Neutrophil (primary cell): Measurements from ENCODE around the gene BCAP29.

Experiments
- H3K27ac ChIP-seq: fragments of 200-600 bp; sonication (generic); 2 replicates; pipeline ENCODE4 v1.5.1; 2016; ENCODE audit warnings: mild to moderate bottlenecking, moderate library complexity
- H3K27me3 ChIP-seq: fragments of 200-600 bp; sonication (generic); 2 replicates; pipeline ENCODE4 v1.6.0; 2016; ENCODE audit warnings: mild to moderate bottlenecking
- H3K36me3 ChIP-seq: fragments of 200-600 bp; sonication (generic); 2 replicates; pipeline ENCODE4 v1.5.1; 2017
- H3K4me1 ChIP-seq, 2 experiments: fragments of 200-600 bp in 1 of 2; sonication (generic) in 1 of 2; 1 replicate in 1 of 2; 2 replicates in 1 of 2; pipeline versions ENCODE4 v1.5.1 to v1.6.1; 2013 to 2016; ENCODE audit warnings: low read depth in 1 of 2, low read length in 1 of 2, mild to moderate bottlenecking in 1 of 2, moderate library complexity in 1 of 2; ENCODE audit not compliant: control insufficient read depth in 1 of 2, insufficient read depth in 1 of 2
- H3K4me3 ChIP-seq, 2 experiments: fragments of 200-600 bp in 1 of 2; sonication (generic) in 1 of 2; 1 replicate in 1 of 2; 2 replicates in 1 of 2; pipeline ENCODE4 v1.5.1; 2013 to 2016; ENCODE audit warnings: low read depth in 1 of 2, low read length in 1 of 2, mild to moderate bottlenecking in 1 of 2, moderate library complexity in 1 of 2
- H3K9me3 ChIP-seq: fragments of 200-600 bp; sonication (generic); 2 replicates; pipeline ENCODE4 v1.5.1; 2016
- TF ChIP-seq, protein P1 (sequence below): fragments of 200-600 bp; sonication (generic); IDR thresholded peaks from 2 replicates; pipeline ENCODE4 v1.5.1; 2016; ENCODE audit warnings: antibody characterized with exemption

BCAP29 gene

DNA sequence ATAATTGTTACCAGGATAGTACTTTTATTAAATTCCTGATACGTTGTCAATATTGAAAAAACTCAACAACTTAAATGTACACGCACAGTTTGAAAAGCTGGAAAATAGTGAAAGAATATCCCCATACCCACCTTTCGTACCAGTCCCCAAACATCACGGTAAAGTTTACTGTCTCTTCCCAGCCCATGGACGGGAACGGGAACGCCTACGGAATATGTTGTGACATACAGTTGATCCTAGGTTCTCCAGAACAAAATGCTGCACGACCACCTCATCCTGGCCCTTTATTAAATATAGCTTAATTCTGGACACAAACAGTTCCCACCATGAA is 527 bp upstream of the BCAP29 start:
- H3K27ac ChIP-seq = peak overlapping the region; percentile 78
- H3K36me3 ChIP-seq = no peaks in the 10 kb centered on the region
- peaks cover 23 to 26% of the 10 kb centered on the region in 2 experiments for H3K4me1 ChIP-seq
- peak overlapping the region; percentile 73 to 77 for H3K4me3 ChIP-seq
- H3K9me3 ChIP-seq = no peaks in the 10 kb centered on the region
- H3K27me3 ChIP-seq = no peaks in the 10 kb centered on the region
- TF ChIP-seq, protein P1, sequence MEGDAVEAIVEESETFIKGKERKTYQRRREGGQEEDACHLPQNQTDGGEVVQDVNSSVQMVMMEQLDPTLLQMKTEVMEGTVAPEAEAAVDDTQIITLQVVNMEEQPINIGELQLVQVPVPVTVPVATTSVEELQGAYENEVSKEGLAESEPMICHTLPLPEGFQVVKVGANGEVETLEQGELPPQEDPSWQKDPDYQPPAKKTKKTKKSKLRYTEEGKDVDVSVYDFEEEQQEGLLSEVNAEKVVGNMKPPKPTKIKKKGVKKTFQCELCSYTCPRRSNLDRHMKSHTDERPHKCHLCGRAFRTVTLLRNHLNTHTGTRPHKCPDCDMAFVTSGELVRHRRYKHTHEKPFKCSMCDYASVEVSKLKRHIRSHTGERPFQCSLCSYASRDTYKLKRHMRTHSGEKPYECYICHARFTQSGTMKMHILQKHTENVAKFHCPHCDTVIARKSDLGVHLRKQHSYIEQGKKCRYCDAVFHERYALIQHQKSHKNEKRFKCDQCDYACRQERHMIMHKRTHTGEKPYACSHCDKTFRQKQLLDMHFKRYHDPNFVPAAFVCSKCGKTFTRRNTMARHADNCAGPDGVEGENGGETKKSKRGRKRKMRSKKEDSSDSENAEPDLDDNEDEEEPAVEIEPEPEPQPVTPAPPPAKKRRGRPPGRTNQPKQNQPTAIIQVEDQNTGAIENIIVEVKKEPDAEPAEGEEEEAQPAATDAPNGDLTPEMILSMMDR = no peak

DNA sequence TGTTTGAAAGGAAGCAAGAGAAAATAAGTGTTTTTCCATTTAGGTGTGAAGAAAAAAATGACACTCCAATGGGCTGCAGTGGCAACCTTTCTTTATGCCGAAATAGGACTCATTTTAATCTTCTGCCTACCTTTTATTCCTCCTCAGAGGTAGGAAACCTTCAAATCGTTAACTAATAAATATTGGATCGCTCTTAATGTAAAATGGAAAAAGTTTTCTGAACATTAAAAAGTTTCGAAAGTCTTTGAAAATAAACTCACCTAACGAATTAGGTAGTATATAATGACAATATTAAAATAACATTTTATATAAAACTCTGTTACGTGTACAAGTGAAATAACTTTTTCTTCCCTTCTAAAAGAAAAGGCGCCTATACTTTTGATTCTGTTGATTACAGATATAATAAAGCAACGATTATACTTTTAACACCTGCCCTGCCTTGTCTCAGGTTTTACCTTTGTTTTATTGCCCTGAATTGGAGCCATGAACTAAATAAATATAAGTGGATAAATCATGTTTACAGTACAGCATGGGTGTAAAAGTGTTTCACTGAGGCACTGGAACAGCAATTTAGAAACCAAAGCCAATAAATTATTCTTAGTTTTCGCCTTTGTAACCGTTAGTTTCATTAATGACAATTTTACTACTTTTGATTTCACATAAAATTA is 804 bp downstream of the BCAP29 start:
- peaks cover 23 to 26% of the 10 kb centered on the region in 2 experiments for H3K4me1 ChIP-seq
- peak overlapping the region; percentile 73 to 77 for H3K4me3 ChIP-seq
- TF ChIP-seq, protein P1 = no peak
- H3K36me3 ChIP-seq = no peaks in the 10 kb centered on the region
- peak overlapping the region; percentile 78 for H3K27ac ChIP-seq
- no peaks in the 10 kb centered on the region for H3K9me3 ChIP-seq
- no peaks in the 10 kb centered on the region for H3K27me3 ChIP-seq

DNA sequence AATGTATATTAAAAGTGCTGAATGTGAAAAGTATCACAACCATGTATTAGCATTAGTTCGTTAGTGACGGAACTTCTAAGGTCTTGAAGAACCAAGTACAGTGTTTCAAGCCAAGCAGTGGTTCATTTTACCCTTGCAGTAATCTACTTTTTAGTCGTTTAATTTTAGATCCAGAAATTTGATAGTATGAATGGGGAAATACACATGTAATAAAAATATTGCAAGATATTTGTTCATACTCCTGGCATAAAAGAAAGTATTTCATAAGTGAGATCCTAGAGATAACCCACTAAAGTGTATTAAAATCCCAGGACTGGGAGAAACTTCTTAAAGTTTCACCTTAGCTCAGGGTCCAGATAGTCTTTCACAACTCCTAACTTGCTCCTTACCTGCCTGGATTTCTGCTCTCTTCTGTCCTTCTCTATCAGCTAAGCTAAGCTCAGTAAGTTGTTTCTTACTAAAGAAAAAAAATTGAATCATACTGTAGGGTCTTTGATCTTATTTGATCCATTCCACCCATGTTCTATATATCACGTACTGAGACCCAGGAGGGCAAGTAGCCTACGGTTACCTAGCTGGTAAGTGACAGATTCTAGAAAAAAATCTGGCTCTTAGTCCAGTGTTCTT is 1.5 kb downstream of the BCAP29 start:
- H3K4me1 ChIP-seq = peaks cover 23 to 26% of the 10 kb centered on the region in 2 experiments
- no peaks in the 10 kb centered on the region for H3K9me3 ChIP-seq
- no peaks in the 10 kb centered on the region for H3K27me3 ChIP-seq
- no peak overlapping the region for H3K4me3 ChIP-seq
- no peak overlapping the region for H3K27ac ChIP-seq
- H3K36me3 ChIP-seq = no peaks in the 10 kb centered on the region
- TF ChIP-seq, protein P1 = no peak

GRCh38 chr7:107582875-107583274 is 2.8 kb downstream of the BCAP29 start:
- no peak overlapping the region for H3K4me3 ChIP-seq
- TF ChIP-seq, protein P1 = no peak
- H3K27ac ChIP-seq = peak overlapping the region; percentile 19
- H3K36me3 ChIP-seq = no peaks in the 10 kb centered on the region
- no peaks in the 10 kb centered on the region for H3K9me3 ChIP-seq
- H3K4me1 ChIP-seq = peaks cover 23 to 26% of the 10 kb centered on the region in 2 experiments
- no peaks in the 10 kb centered on the region for H3K27me3 ChIP-seq

DNA sequence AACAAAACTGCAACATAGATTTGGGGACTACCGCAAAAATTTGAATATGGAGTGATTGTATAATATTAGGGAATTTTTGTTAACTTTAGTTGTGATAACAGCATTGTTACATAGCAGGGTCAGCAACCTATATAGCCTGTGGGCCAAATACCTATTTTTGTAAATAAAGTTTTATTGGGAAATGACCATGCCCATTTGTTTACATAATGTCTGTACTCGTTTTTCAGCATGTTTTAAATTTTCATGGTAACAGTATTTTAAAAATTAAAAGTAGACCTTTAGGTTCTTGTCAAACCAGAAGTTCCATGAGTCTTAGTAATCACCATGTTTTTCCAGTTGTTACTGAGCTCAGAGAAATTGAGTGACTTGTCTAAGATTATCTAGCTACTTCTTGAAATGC is 4.7 kb downstream of the BCAP29 start:
- H3K4me3 ChIP-seq = no peak overlapping the region
- peaks cover 18 to 19% of the 10 kb centered on the region in 2 experiments for H3K4me1 ChIP-seq
- TF ChIP-seq, protein P1 = no peak
- no peaks in the 10 kb centered on the region for H3K36me3 ChIP-seq
- no peaks in the 10 kb centered on the region for H3K9me3 ChIP-seq
- no peak overlapping the region for H3K27ac ChIP-seq
- H3K27me3 ChIP-seq = no peaks in the 10 kb centered on the region
